Endothelial cell of umbilical vein (primary cell): ENCODE results near the gene MRC2.

Experiments
- EZH2 ChIP-seq: IDR thresholded peaks from 2 replicates; pipeline ENCODE4 v1.6.1; 2012; ENCODE audit warnings: borderline replicate concordance, low read depth, mild to moderate bottlenecking, moderate library complexity, low read length, inconsistent platforms; ENCODE audit not compliant: severe bottlenecking
- FOS ChIP-seq: IDR thresholded peaks from 2 replicates; pipeline ENCODE4 v1.6.1; 2011; ENCODE audit warnings: mild to moderate bottlenecking, low read length, moderate library complexity, borderline replicate concordance; ENCODE audit not compliant: insufficient read depth
- POLR2A ChIP-seq: IDR thresholded peaks from 2 replicates; pipeline ENCODE4 v1.6.1; 2012; ENCODE audit warnings: low read depth, mild to moderate bottlenecking, control low read depth, low read length
- POLR2AphosphoS5 ChIP-seq: IDR thresholded peaks from 2 replicates; pipeline ENCODE4 v1.6.1; 2012; ENCODE audit warnings: low read depth, mild to moderate bottlenecking, control low read depth, low read length, moderate library complexity; ENCODE audit not compliant: insufficient read depth
- TF ChIP-seq, protein P1 (sequence below), 2 donors: IDR thresholded peaks; 1 replicate in 1 of 2; 2 replicates in 1 of 2; pipeline ENCODE4 v1.5.1; 2011; ENCODE audit warnings: low read length in 2 of 2, mild to moderate bottlenecking in 2 of 2, moderate library complexity in 2 of 2, control low read depth in 1 of 2, inconsistent platforms in 1 of 2, low read depth in 1 of 2; ENCODE audit not compliant: insufficient read depth in 1 of 2; ENCODE audit errors: extremely low read depth in 1 of 2
- TF ChIP-seq, protein P2 (sequence below): IDR thresholded peaks from 2 replicates; pipeline ENCODE4 v1.6.1; 2011; ENCODE audit not compliant: insufficient read depth, insufficient read length

DNA sequence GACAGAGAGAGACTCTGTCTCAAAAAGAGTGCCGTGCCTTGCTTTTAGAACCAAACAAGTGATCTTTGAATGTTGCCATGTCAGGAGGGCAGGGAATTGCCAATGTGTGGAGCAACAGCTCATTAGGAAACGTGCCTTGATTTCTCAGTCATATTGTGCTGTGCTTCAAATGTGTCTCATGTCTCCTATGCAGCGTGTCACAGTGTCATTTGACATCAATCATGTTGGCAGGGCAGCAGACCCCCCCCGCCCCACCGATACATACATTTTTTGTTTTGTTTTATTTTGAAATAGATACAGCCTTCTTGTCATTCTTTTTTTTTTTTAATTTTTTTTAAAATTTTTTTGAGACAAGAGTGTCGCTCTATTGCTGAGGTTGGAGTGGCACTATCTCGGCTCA, 22.1 kb downstream of the MRC2 start:
- TF ChIP-seq, protein P1, sequence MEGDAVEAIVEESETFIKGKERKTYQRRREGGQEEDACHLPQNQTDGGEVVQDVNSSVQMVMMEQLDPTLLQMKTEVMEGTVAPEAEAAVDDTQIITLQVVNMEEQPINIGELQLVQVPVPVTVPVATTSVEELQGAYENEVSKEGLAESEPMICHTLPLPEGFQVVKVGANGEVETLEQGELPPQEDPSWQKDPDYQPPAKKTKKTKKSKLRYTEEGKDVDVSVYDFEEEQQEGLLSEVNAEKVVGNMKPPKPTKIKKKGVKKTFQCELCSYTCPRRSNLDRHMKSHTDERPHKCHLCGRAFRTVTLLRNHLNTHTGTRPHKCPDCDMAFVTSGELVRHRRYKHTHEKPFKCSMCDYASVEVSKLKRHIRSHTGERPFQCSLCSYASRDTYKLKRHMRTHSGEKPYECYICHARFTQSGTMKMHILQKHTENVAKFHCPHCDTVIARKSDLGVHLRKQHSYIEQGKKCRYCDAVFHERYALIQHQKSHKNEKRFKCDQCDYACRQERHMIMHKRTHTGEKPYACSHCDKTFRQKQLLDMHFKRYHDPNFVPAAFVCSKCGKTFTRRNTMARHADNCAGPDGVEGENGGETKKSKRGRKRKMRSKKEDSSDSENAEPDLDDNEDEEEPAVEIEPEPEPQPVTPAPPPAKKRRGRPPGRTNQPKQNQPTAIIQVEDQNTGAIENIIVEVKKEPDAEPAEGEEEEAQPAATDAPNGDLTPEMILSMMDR (IDR thresholded peaks at IDR 0.05; ENCODE audit: extremely low read depth in 1 of 2, insufficient read depth in 1 of 2, low read depth in 1 of 2, low read length in 2 of 2): no peak
- no peak for TF ChIP-seq EZH2
- TF ChIP-seq FOS: no peak
- TF ChIP-seq, protein P2, sequence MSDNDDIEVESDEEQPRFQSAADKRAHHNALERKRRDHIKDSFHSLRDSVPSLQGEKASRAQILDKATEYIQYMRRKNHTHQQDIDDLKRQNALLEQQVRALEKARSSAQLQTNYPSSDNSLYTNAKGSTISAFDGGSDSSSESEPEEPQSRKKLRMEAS: no peak
- TF ChIP-seq POLR2A: no peak
- no peak for TF ChIP-seq POLR2AphosphoS5
